Measurements from ENCODE around the gene NKIRAS1. TPM values are rescaled to one million over a fixed set of nuclear protein-coding genes. Genes with fewer than 3 reads are reported as not detected.

Gene NKIRAS1
- total RNA-seq, 6 experiments from 2014 or later: 7.0 to 14.2 (median 8.5) TPM

- H3K27ac ChIP-seq: no peak overlapping the region
- DNase-seq (no peak), ATAC-seq (peak in 1 of 4 donors; percentile 18)
- H3K4me3 ChIP-seq: no peak overlapping the region
- peaks cover 0 to 32% (median 15%) of the 10 kb centered on the region in 4 donors for H3K4me1 ChIP-seq
- TF ChIP-seq CTCF (IDR thresholded peaks at IDR 0.05): no peak
- TF ChIP-seq POLR2A (IDR thresholded peaks at IDR 0.05): no peak
- intact Hi-C loops (cut with DNase I): no loop called here
- 80% methylated on average over 5 of the region's 5 CpGs for WGBS (ENCODE audit: insufficient coverage, low coverage, low lambda C conversion rate, missing lambda C conversion rate)
- H3K9me3 ChIP-seq: no peaks in the 10 kb centered on the region
- peaks cover 0 to 7% (median 1%) of the 10 kb centered on the region in 4 donors for H3K36me3 ChIP-seq
- no peaks in the 10 kb centered on the region for H3K27me3 ChIP-seq
Observed at GRCh38 chr3:23954144-23954543, 37.4 kb upstream of the NKIRAS1 start.

GRCh38 chr3:23953523-23953922 is 36.7 kb upstream of the NKIRAS1 start:
- WGBS (ENCODE audit: insufficient coverage, low coverage, low lambda C conversion rate, missing lambda C conversion rate): 50% methylated on average over 1 of the region's 1 CpG
- intact Hi-C loops (cut with DNase I): no loop called here
- Histone ChIP-seq H3K36me3 (peaks cover 0 to 7% (median 1%) of the 10 kb centered on the region in 4 donors), H3K4me3 (no peak overlapping the region), H3K9me3 (no peaks in the 10 kb centered on the region), H3K4me1 (peaks cover 0 to 37% (median 16%) of the 10 kb centered on the region in 4 donors), H3K27ac (no peak overlapping the region), H3K27me3 (no peaks in the 10 kb centered on the region)
- TF ChIP-seq POLR2A (IDR thresholded peaks at IDR 0.05): no peak
- TF ChIP-seq CTCF (IDR thresholded peaks at IDR 0.05): no peak
- no peak for ATAC-seq
- no peak for DNase-seq

- no peaks in the 10 kb centered on the region for H3K9me3 ChIP-seq
- H3K36me3 ChIP-seq: peaks cover 0 to 7% (median 1%) of the 10 kb centered on the region in 4 donors
- peaks cover 0 to 46% (median 19%) of the 10 kb centered on the region in 4 donors for H3K4me1 ChIP-seq
- intact Hi-C loops (cut with DNase I): no loop called here
- no peak for ATAC-seq
- 76% methylated on average over 4 of the region's 4 CpGs for WGBS (ENCODE audit: insufficient coverage, low coverage, low lambda C conversion rate, missing lambda C conversion rate)
- no peak overlapping the region for H3K4me3 ChIP-seq
- TF ChIP-seq POLR2A (IDR thresholded peaks at IDR 0.05): no peak
- no peak for TF ChIP-seq CTCF (IDR thresholded peaks at IDR 0.05)
- H3K27me3 ChIP-seq: no peaks in the 10 kb centered on the region
- no peak overlapping the region for H3K27ac ChIP-seq
- DNase-seq: no peak
Observed at GRCh38 chr3:23952646-23953045, 35.9 kb upstream of the NKIRAS1 start.

- Histone ChIP-seq H3K4me1 (peaks cover 0 to 58% (median 26%) of the 10 kb centered on the region in 4 donors), H3K27me3 (no peaks in the 10 kb centered on the region), H3K4me3 (peak overlapping the region in 1 of 3 donors; percentile 1), H3K36me3 (peaks cover 0 to 7% (median 1%) of the 10 kb centered on the region in 4 donors), H3K9me3 (no peaks in the 10 kb centered on the region), H3K27ac (peak overlapping the region; percentile 3 to 12 (median 7))
- TF ChIP-seq CTCF (IDR thresholded peaks at IDR 0.05): no peak
- intact Hi-C loops (cut with DNase I): no loop called here
- DNase-seq (no peak), ATAC-seq (no peak)
Observed at GRCh38 chr3:23950293-23950692, 33.5 kb upstream of the NKIRAS1 start.

GRCh38 chr3:23949784-23950183 is 33.0 kb upstream of the NKIRAS1 start:
- H3K4me3 ChIP-seq: no peak overlapping the region

More at GRCh38 chr3:23949784-23950183, 33.0 kb upstream of the NKIRAS1 start:
- DNase-seq (peak in 1 of 3 donors; percentile 52), ATAC-seq (no peak)
- Histone ChIP-seq H3K9me3 (no peaks in the 10 kb centered on the region), H3K4me1 (peaks cover 0 to 58% (median 26%) of the 10 kb centered on the region in 4 donors), H3K27me3 (no peaks in the 10 kb centered on the region), H3K27ac (peak overlapping the region; percentile 3 to 12 (median 7)), H3K36me3 (peaks cover 0 to 4% (median 0%) of the 10 kb centered on the region in 4 donors)
- intact Hi-C loops (cut with DNase I): no loop called here
- no peak for TF ChIP-seq POLR2A (IDR thresholded peaks at IDR 0.05)
- no peak for TF ChIP-seq CTCF (IDR thresholded peaks at IDR 0.05)
